Activated CD8-positive, alpha-beta memory T cell treated with anti-CD3 and anti-CD28 coated beads for 1 hour (primary cell): Measurements from ENCODE around the gene PIP.
"Not testable (repeated sequence)": the region's sequence is repeated elsewhere in the genome, so short reads cannot be mapped to it uniquely, and the experiment has no call there.

ENCODE experiments used
- DNase-seq, 2 donors: peaks; one replicate each; pipeline ENCODE4 v3.0.0-alpha.2; 2020; ENCODE audit warnings: low read depth in 1 of 2; ENCODE audit errors: extremely low read depth in 1 of 2

The PIP gene

DNA sequence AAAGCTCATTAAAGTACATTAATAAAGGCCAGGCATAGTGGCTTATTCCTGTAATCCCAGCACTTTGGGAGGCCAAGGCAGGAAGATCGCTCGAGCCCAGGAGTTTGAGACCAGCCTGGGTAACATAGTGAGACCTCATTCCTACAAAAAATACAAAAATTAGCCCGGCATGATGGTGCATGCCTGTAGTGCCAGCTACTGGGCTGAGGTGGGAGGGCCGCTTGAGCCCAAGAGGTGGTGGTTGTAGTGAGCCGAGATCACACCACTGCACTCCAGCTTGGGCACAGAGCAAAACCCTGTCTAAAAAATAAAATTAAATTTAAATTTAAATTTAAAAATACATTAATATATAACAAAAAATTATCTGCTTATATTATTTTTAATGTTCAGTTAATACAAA is 44.3 kb downstream of the PIP start:
- DNase-seq = no peak

DNA sequence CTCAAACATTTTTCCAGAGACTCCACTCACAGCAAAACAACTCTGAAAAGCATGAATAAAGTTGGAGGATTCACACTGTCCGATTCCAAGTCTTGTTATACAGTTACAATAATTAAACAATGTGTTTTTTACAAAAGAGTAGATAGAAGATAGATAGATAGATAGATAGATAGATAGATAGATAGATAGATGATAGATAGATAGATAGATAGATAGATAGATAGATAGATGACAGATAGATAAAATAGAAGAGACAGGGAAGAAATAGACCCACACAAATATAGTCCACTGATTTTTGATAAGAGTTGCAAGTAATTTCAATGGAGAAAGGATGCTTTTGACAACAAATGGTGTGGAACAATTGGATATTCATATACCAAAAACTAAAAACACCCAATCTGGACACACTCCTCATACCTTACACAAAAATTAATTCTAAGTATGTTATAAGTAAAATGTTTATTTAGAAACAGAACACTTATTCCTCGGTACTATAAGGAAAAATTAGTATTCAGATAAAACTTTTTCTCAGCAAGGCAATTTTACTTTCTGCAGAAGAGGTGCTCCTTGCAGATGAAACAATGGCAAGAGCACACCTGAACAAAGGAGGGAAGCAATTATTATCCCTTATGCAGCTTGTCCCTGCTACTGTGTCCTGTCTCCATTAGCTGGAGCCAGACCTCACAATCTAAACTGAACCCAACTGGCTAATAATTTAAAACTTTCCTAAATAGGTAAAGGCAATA is 45.7 kb downstream of the PIP start:
- DNase-seq = no peak

DNA sequence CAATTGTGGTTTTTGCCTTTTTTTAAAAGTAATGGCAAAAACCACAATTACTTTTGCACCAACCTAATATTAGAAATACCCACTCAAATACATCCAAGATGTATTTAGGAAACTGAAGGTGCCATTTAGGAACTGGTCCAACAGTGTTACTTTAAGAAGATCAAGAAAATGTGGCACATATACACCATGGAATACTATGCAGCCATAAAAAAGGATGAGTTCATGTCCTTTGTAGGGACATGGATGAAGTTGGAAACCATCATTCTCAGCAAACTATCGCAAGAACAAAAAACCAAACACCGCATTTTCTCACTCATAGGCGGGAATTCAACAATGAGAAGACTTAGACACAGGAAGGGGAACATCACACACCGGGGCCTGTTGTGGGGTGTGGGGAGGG is 48.9 kb downstream of the PIP start:
- not testable (repeated sequence) for DNase-seq

DNA sequence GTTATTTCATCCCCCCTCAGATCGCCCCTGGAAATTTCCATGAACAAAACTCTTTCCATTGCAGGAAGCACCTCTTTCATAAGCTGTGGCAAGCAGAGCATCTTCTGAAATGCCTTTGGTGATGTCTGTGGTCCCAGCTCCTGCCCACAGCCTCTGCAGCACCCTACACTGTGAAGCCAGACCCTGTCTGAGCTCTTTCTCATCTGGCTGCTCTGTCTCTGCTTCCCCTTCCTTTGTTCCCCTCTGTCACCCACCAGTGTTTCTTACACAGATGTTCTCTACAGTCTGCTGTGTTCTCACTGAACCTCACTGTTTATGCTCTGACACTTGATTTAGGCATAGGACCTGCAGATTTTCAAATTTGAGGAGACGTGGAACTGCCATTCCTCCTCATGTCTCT is 49.5 kb downstream of the PIP start:
- no peak for DNase-seq

DNA sequence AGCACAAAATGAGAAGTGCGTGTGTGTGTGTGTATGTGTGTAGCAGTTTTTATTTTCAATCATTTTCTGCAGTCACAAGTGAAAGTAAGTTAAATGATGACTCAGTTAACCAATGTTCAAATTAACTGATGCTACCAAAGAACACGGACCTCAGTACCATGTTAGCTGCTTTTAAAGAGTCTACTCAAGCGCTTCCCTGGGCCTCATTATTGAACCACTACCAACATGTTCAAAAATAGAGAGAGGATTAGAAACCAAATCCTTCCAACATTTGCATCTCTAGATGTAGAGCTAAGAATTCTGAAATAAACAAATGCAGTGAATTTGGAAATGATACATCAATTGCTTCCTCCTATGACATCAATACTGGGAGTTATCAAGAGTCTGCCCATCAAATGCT is 51.1 kb downstream of the PIP start, which contains the start of gene TAS2R39:
TSS of gene TAS2R39 (plus strand) at position 396 of the 400 bp plus-strand sequence. CDS start at position 396, 0 bp downstream.
- DNase-seq = no peak

DNA sequence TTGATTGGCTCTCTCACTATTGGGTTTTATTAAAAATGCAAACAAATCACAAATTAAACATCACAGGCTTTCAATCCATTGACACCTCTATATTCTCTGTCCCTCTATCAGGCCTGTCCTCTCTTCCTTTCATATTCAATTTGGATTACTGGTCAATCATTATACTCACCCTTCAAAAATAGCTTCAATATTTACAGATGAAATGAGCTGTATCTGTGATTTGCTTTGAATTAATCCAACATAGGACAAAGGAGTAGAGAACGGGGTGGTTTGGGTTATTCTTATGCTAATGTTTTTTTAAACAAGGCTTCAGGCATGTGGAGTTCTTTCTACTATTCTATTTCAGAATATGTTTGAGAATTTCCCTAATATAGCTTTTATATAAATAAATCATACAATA is 53.7 kb downstream of the PIP start:
- DNase-seq = no peak

DNA sequence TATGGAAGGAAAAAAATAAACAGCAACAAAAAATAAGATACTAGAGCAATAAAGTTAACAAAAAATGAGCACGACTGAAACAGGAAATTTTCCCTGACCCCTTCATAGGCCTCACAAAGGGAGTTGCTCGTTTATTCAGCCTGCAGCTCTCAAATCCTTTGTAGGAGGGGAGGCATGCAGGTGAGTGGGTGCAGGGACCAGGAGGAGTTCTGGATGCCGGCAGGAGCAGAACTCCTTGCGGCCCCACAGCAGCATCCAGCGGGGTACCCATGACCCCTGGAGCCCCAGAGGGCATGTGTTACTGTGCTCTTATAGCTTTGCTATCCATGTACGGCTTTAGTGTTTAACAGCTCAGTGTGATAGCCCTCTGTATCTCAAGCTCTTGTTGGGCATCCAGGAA is 57.1 kb downstream of the PIP start:
- DNase-seq = no peak
